Vagina (tissue), 2 donors: ENCODE data around the gene TRAF1. TPM values are rescaled to one million over a fixed set of nuclear protein-coding genes. Genes with fewer than 3 reads are reported as not detected.

Experiments
- DNase-seq, 2 donors: peaks; one replicate each; pipeline ENCODE4 v3.0.0-alpha.2; 2017; ENCODE audit errors: extremely low spot score in 2 of 2
- H3K27ac ChIP-seq: fragments of 200-600 bp; sonication (generic); one replicate; pipeline ENCODE4 v1.5.1; 2019
- H3K27me3 ChIP-seq: fragments of 200-600 bp; sonication (generic); one replicate; pipeline ENCODE4 v1.5.1; 2019
- H3K36me3 ChIP-seq, 2 donors: fragments of 200-600 bp; sonication (generic); one replicate each; pipeline ENCODE4 v1.5.1; 2017 to 2019
- H3K4me1 ChIP-seq: fragments of 200-600 bp; sonication (generic); one replicate; pipeline ENCODE4 v1.5.1; 2019
- H3K4me3 ChIP-seq, 2 donors: fragments of 200-600 bp; sonication (generic); 1 replicate in 1 of 2; 2 replicates in 1 of 2; pipeline ENCODE4 v1.5.1; 2016 to 2019
- H3K9me3 ChIP-seq: fragments of 200-600 bp; sonication (generic); one replicate; pipeline ENCODE4 v1.5.1; 2019
- POLR2A ChIP-seq, 2 donors: fragments of 450-650 bp; IDR thresholded peaks; one replicate each; pipeline ENCODE4 v1.6.1; 2017; ENCODE audit warnings: antibody characterized with exemption in 2 of 2, mild to moderate bottlenecking in 2 of 2, moderate library complexity in 2 of 2
- POLR2AphosphoS5 ChIP-seq, 2 donors: sonication (generic); formaldehyde crosslinking; IDR thresholded peaks; one replicate each; pipeline ENCODE4 v1.9.0; 2017; ENCODE audit warnings: antibody characterized with exemption in 2 of 2, mild to moderate bottlenecking in 2 of 2, low read depth in 1 of 2; ENCODE audit not compliant: insufficient read depth in 1 of 2
- intact Hi-C: fragments of 100-400 bp; cut with DNase I; formaldehyde crosslinking; loops from one replicate; pipeline ENCODE4 v1.15.1; 2023
- total RNA-seq: library from RNA; depleted of rRNA; stranded (reverse); fragments of >200 nt; gene quantifications from one replicate; pipeline ENCODE4 v1.2.3, GENCODE V29; 2016
- TF ChIP-seq, protein P1 (sequence below), 3 experiments: fragments of 450-650 bp in 2 of 3; fragments of 200-600 bp in 1 of 3; sonication (generic) in 1 of 3; IDR thresholded peaks; one replicate each; pipeline ENCODE4 v1.5.1; 2017 to 2019; ENCODE audit warnings: antibody characterized with exemption in 3 of 3, mild to moderate bottlenecking in 2 of 3, moderate library complexity in 2 of 3

TRAF1 gene
- total RNA-seq, 1 donor from 2014 or later = 6.9 TPM

DNA sequence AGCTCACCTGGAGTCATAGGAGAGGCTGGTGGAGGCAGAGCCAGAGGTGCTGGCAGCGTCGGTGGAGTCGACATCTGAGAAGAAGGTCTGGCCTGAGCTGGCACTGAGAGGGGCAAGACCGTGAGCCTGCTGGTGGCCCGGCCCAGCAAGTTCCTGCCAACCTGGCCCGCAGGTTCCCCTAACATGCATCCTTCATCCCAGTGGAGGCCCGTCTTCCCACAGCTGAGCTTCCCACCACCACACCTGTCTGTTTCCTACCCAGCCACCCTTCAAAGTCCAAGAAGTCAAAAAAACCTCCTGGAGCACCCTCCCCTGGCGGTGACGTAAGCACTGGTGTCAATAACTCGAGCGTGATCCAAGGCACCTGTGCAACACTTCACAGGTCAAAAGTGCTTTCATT, 66.5 kb downstream of the TRAF1 start:
- no peak for DNase-seq
- intact Hi-C loops = loop anchor here (10.0 kb wide), 1 partner anchor 215 kb away; the partner anchor contains the start of gene CNTRL
- Histone ChIP-seq H3K27ac (no peak overlapping the region), H3K9me3 (no peaks in the 10 kb centered on the region), H3K36me3 (peaks cover 0 to 60% of the 10 kb centered on the region in 2 donors), H3K27me3 (no peaks in the 10 kb centered on the region), H3K4me3 (no peak overlapping the region), H3K4me1 (no peaks in the 10 kb centered on the region)
- TF ChIP-seq POLR2AphosphoS5 (IDR thresholded peaks at IDR 0.05; ENCODE audit: insufficient read depth in 1 of 2, low read depth in 1 of 2) (no peak), POLR2A (IDR thresholded peaks at IDR 0.05) (no peak)
- TF ChIP-seq, protein P1, sequence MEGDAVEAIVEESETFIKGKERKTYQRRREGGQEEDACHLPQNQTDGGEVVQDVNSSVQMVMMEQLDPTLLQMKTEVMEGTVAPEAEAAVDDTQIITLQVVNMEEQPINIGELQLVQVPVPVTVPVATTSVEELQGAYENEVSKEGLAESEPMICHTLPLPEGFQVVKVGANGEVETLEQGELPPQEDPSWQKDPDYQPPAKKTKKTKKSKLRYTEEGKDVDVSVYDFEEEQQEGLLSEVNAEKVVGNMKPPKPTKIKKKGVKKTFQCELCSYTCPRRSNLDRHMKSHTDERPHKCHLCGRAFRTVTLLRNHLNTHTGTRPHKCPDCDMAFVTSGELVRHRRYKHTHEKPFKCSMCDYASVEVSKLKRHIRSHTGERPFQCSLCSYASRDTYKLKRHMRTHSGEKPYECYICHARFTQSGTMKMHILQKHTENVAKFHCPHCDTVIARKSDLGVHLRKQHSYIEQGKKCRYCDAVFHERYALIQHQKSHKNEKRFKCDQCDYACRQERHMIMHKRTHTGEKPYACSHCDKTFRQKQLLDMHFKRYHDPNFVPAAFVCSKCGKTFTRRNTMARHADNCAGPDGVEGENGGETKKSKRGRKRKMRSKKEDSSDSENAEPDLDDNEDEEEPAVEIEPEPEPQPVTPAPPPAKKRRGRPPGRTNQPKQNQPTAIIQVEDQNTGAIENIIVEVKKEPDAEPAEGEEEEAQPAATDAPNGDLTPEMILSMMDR (IDR thresholded peaks at IDR 0.05) = no peak

GRCh38 chr9:120859361-120859760, 67.2 kb downstream of the TRAF1 start:
- intact Hi-C loops = no loop called here
- no peak for TF ChIP-seq POLR2A (IDR thresholded peaks at IDR 0.05)
- no peak for TF ChIP-seq POLR2AphosphoS5 (IDR thresholded peaks at IDR 0.05; ENCODE audit: insufficient read depth in 1 of 2, low read depth in 1 of 2)
- TF ChIP-seq, protein P1 (IDR thresholded peaks at IDR 0.05) = no peak
- Histone ChIP-seq H3K27ac (no peak overlapping the region), H3K4me3 (no peak overlapping the region), H3K9me3 (no peaks in the 10 kb centered on the region), H3K27me3 (no peaks in the 10 kb centered on the region), H3K4me1 (no peaks in the 10 kb centered on the region), H3K36me3 (peaks cover 0 to 59% of the 10 kb centered on the region in 2 donors)
- DNase-seq = no peak

GRCh38 chr9:120857902-120858301, 68.7 kb downstream of the TRAF1 start:
- H3K36me3 ChIP-seq = peaks cover 0 to 44% of the 10 kb centered on the region in 2 donors

DNA sequence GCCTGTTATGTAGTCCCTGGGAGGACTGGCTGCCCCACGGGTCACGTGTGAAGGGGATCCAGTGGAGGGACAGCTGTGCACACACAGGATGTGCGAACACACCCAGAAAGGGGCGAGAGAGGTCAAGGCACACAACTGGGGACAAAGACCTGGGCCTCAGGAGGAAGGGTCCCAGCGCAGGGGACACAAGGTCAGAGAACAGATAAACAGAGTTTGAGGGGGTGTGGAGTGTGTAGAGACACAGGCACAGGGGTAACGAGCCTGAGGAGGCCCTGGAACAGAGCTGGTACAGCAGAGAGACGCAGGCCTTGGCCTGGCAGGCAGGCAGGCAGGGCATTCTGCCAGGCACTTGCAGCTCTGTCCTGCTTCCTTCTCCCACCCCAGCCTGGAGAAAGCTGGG, 69.1 kb downstream of the TRAF1 start:
- Histone ChIP-seq H3K4me1 (no peaks in the 10 kb centered on the region), H3K4me3 (no peak overlapping the region), H3K36me3 (peaks cover 0 to 40% of the 10 kb centered on the region in 2 donors), H3K27ac (no peak overlapping the region), H3K27me3 (no peaks in the 10 kb centered on the region), H3K9me3 (no peaks in the 10 kb centered on the region)
- TF ChIP-seq POLR2A (IDR thresholded peaks at IDR 0.05) (no peak), POLR2AphosphoS5 (IDR thresholded peaks at IDR 0.05; ENCODE audit: insufficient read depth in 1 of 2, low read depth in 1 of 2) (no peak)
- TF ChIP-seq, protein P1 (IDR thresholded peaks at IDR 0.05) = no peak
- intact Hi-C loops = no loop called here
- no peak for DNase-seq

More at GRCh38 chr9:120857902-120858301, 68.7 kb downstream of the TRAF1 start:
- no peak for DNase-seq
- Histone ChIP-seq H3K27ac (no peak overlapping the region), H3K4me1 (no peaks in the 10 kb centered on the region), H3K27me3 (no peaks in the 10 kb centered on the region), H3K4me3 (no peak overlapping the region), H3K9me3 (no peaks in the 10 kb centered on the region)
- intact Hi-C loops = no loop called here
- TF ChIP-seq POLR2A (IDR thresholded peaks at IDR 0.05) (no peak), POLR2AphosphoS5 (IDR thresholded peaks at IDR 0.05; ENCODE audit: insufficient read depth in 1 of 2, low read depth in 1 of 2) (no peak)
- TF ChIP-seq, protein P1 (IDR thresholded peaks at IDR 0.05) = no peak

DNA sequence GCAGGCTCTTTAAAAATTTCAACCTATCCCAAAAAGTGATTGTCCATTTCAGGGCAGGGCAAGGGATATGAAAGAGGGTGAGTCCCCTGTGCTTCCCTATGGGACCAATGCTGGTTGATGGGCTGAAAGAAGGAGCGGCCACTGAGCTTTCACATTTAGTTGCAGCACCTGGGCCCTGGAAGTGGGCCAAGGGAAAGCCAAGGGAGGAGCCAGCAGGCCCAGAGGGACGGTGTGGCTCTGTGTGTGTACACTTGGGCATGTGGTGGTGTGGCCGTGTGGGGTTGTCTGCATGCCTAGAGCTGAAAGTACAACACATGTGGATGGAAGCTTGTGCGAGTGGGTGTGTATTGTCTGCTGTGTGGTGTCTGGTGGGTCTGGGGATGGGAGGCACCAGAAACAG, 69.9 kb downstream of the TRAF1 start:
- TF ChIP-seq POLR2AphosphoS5 (IDR thresholded peaks at IDR 0.05; ENCODE audit: insufficient read depth in 1 of 2, low read depth in 1 of 2) (no peak), POLR2A (IDR thresholded peaks at IDR 0.05) (no peak)
- TF ChIP-seq, protein P1 (IDR thresholded peaks at IDR 0.05) = no peak
- H3K27ac ChIP-seq = no peak overlapping the region
- no peaks in the 10 kb centered on the region for H3K27me3 ChIP-seq
- intact Hi-C loops = no loop called here
- no peak overlapping the region for H3K4me3 ChIP-seq
- no peaks in the 10 kb centered on the region for H3K4me1 ChIP-seq
- H3K36me3 ChIP-seq = peaks cover 0 to 32% of the 10 kb centered on the region in 2 donors
- no peaks in the 10 kb centered on the region for H3K9me3 ChIP-seq
- no peak for DNase-seq
